ENCODE results near the gene BCAP31.

DNA sequence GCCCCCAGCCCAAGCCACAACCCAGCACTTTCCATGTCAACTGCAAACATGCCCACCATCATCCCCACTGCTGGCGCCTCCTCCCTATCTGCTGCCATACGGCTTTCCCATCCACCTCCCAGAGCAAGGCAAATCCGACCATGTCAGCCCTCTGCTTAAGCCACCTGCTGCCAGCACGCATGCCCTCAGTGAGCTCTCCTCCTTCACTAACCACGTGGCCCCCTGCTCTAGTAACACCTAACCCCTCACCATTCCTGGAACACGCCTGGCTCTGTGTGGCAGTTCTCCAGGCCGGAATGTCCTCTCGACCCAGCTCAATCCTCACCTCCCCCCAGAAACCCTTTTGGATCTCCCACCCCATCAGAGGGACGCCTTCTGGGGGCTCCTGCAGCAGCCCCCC lies 17.4 kb downstream of the BCAP31 start:
- TF ChIP-seq POLR2A (IDR thresholded peaks at IDR 0.05) (no peak), CTCF (IDR thresholded peaks at IDR 0.05) (no peak)
